WTC11 (cell line): ENCODE measurements around the gene POU4F1. TPM values are rescaled to one million over a fixed set of nuclear protein-coding genes. Genes with fewer than 3 reads are reported as not detected.

ENCODE experiments used
- ATAC-seq: fragments of 200-7000 bp; cut with Tn5 transposase; 2 replicates; pipeline ENCODE4 v1.10.0; 2021; ENCODE audit warnings: mild to moderate bottlenecking, moderate library complexity
- CTCF ChIA-PET: fragments of 300-600 bp; sonication (Branson Sonifier 250); formaldehyde crosslinking; loops from one replicate; lab custom pipeline; 2021; ENCODE audit warnings: antibody characterized with exemption; lab: Charles Lee
- POLR2A ChIA-PET: fragments of 350-600 bp; sonication (Branson Sonifier 250); formaldehyde crosslinking; loops from one replicate; lab custom pipeline; 2021; ENCODE audit warnings: antibody characterized with exemption; lab: Charles Lee
- DNase-seq: peaks from one replicate; pipeline ENCODE4 v3.0.0; 2021; ENCODE audit warnings: low spot score
- H3K27ac Mint-ChIP-seq: 2 replicates; pipeline ENCODE4 v1.8.0; 2021; ENCODE audit warnings: mixed read lengths
- H3K27me3 Mint-ChIP-seq: 2 replicates; pipeline ENCODE4 v1.8.0; 2021; ENCODE audit warnings: low read depth, mild to moderate bottlenecking, moderate library complexity, mixed read lengths
- H3K36me3 Mint-ChIP-seq: 2 replicates; pipeline ENCODE4 v1.8.0; 2021; ENCODE audit warnings: mixed read lengths
- H3K4me1 Mint-ChIP-seq: 2 replicates; pipeline ENCODE4 v1.8.0; 2022; ENCODE audit warnings: mixed read lengths
- H3K4me3 Mint-ChIP-seq: 2 replicates; pipeline ENCODE4 v1.8.0; 2021; ENCODE audit warnings: mild to moderate bottlenecking, moderate library complexity, mixed read lengths
- H3K9me3 Mint-ChIP-seq: 2 replicates; pipeline ENCODE4 v1.8.0; 2021; ENCODE audit warnings: mixed read lengths
- ATF2 ChIP-seq: sonication (generic); formaldehyde crosslinking; IDR thresholded peaks from 2 replicates; pipeline ENCODE4 v1.8.1; 2022; ENCODE audit warnings: low read depth, missing genetic modification reagents, borderline replicate concordance
- CREB1 ChIP-seq: sonication (generic); formaldehyde crosslinking; IDR thresholded peaks from 2 replicates; pipeline ENCODE4 v1.8.0; 2023; ENCODE audit warnings: mild to moderate bottlenecking, missing genetic modification reagents
- CTCF ChIP-seq: fragments of 200-600 bp; IDR thresholded peaks from 2 replicates; pipeline ENCODE4 v1.8.0; 2022; ENCODE audit warnings: antibody characterized with exemption
- FOXJ3 ChIP-seq: sonication (generic); formaldehyde crosslinking; IDR thresholded peaks from 2 replicates; pipeline ENCODE4 v1.9.0; 2021; ENCODE audit warnings: missing genetic modification reagents, mild to moderate bottlenecking, borderline replicate concordance
- JUN ChIP-seq: sonication (generic); formaldehyde crosslinking; IDR thresholded peaks from 2 replicates; pipeline ENCODE4 v1.8.0; 2023; ENCODE audit warnings: mild to moderate bottlenecking, missing genetic modification reagents
- KAT7 ChIP-seq: sonication (generic); formaldehyde crosslinking; IDR thresholded peaks from 2 replicates; pipeline ENCODE4 v1.8.1; 2023; ENCODE audit warnings: missing genetic modification reagents, mild to moderate bottlenecking, borderline replicate concordance
- NR3C1 ChIP-seq: sonication (generic); formaldehyde crosslinking; conservative IDR thresholded peaks from 2 replicates; pipeline ENCODE4 v1.8.1; 2023; ENCODE audit warnings: low read depth, mild to moderate bottlenecking, missing genetic modification reagents
- OVOL2 ChIP-seq: fragments of 250-450 bp; sonication (Bioruptor Pico); IDR thresholded peaks from 2 replicates; pipeline ENCODE4 v1.9.0; 2021; ENCODE audit warnings: mild to moderate bottlenecking, borderline replicate concordance
- RORB ChIP-seq: fragments of 250-450 bp; sonication (Bioruptor Pico); IDR thresholded peaks from 2 replicates; pipeline ENCODE4 v1.9.0; 2021; ENCODE audit warnings: mild to moderate bottlenecking
- SMAD4 ChIP-seq: sonication (generic); formaldehyde crosslinking; IDR thresholded peaks from 2 replicates; pipeline ENCODE4 v1.8.0; 2022; ENCODE audit warnings: mild to moderate bottlenecking, missing genetic modification reagents
- TP53 ChIP-seq: sonication (generic); formaldehyde crosslinking; IDR thresholded peaks from 2 replicates; pipeline ENCODE4 v1.8.1; 2023; ENCODE audit warnings: mild to moderate bottlenecking, missing genetic modification reagents
- ZNF232 ChIP-seq: sonication (generic); formaldehyde crosslinking; IDR thresholded peaks from 2 replicates; pipeline ENCODE4 v1.8.0; 2022; ENCODE audit warnings: mild to moderate bottlenecking, missing genetic modification reagents
- ZNF317 ChIP-seq: sonication (generic); formaldehyde crosslinking; IDR thresholded peaks from 2 replicates; pipeline ENCODE4 v1.8.1; 2023; ENCODE audit warnings: low read depth, mild to moderate bottlenecking, moderate library complexity, missing genetic modification reagents, borderline replicate concordance
- ZNF416 ChIP-seq: fragments of 250-450 bp; sonication (Bioruptor Pico); IDR thresholded peaks from 2 replicates; pipeline ENCODE4 v1.9.0; 2021; ENCODE audit warnings: mild to moderate bottlenecking, inconsistent platforms
- ZNF671 ChIP-seq: fragments of 250-450 bp; sonication (Bioruptor Pico); IDR thresholded peaks from 2 replicates; pipeline ENCODE4 v1.8.0; 2021; ENCODE audit warnings: mild to moderate bottlenecking
- total RNA-seq: library from RNA; stranded (reverse); gene quantifications from 3 replicates; pipeline ENCODE4 v1.2.3, GENCODE V29; 2021
- TF ChIP-seq, protein P1 (sequence below): sonication (generic); formaldehyde crosslinking; IDR thresholded peaks from 2 replicates; pipeline ENCODE4 v1.8.1; 2023; ENCODE audit warnings: mild to moderate bottlenecking, missing genetic modification reagents, moderate library complexity
- TF ChIP-seq, protein P2 (sequence below): sonication (generic); formaldehyde crosslinking; IDR thresholded peaks from 2 replicates; pipeline ENCODE4 v1.8.1; 2022; ENCODE audit warnings: low read depth, mild to moderate bottlenecking, moderate library complexity, missing genetic modification reagents, borderline replicate concordance
- TF ChIP-seq, protein P3 (sequence below): fragments of 250-450 bp; sonication (Bioruptor Pico); IDR thresholded peaks from 2 replicates; pipeline ENCODE4 v1.9.0; 2021; ENCODE audit warnings: mild to moderate bottlenecking, borderline replicate concordance
- TF ChIP-seq, protein P4 (sequence below): sonication (generic); formaldehyde crosslinking; IDR thresholded peaks from 2 replicates; pipeline ENCODE4 v1.8.0; 2023; ENCODE audit warnings: mild to moderate bottlenecking, missing genetic modification reagents
- TF ChIP-seq, protein P5 (sequence below): sonication (generic); formaldehyde crosslinking; IDR thresholded peaks from 2 replicates; pipeline ENCODE4 v1.8.1; 2023; ENCODE audit warnings: mild to moderate bottlenecking, missing genetic modification reagents

The POU4F1 gene
- total RNA-seq, 1 experiment from 2014 or later = 0.26 TPM

DNA sequence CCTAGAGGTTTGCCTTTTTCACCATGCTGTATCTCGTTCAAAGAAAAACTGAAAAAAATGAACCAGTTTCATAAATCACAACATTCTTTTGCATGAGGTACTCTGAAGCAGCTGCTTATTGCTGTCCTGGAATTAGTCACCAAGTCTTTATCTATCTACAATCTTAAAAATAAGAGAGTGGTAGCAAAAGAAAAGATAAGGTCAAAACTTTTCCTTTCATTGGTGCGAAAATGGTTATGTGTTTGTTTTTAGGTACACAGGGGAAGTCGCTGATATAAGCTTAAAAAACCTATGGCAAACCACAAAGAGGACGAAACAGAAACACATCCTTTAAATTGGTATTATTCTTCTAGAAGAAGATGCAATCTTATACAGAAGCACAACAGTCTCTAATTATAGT, 34.9 kb upstream of the POU4F1 start:
- Mint-ChIP-seq H3K4me1 (peaks cover 3% of the 10 kb centered on the region), H3K27ac (no peak overlapping the region), H3K9me3 (no peaks in the 10 kb centered on the region), H3K27me3 (no peaks in the 10 kb centered on the region)
- no peak for DNase-seq
- ChIA-PET POLR2A (no interaction called here), CTCF (interaction anchor here (1.4 kb wide), 1 partner anchor 51 kb away, joined by 4 read pairs; no protein-coding TSS in a partner anchor)
- no peak for ATAC-seq
- no peak for TF ChIP-seq CREB1 (CRISPR knock-in tag)
- TF ChIP-seq CTCF = no peak
- no peak for TF ChIP-seq OVOL2 (CRISPR knock-in tag)
- no peak for TF ChIP-seq KAT7 (CRISPR knock-in tag)
- no peak for TF ChIP-seq ZNF671
- TF ChIP-seq, all 79 proteins: peak for 0
- H3K4me3 Mint-ChIP-seq = no peak overlapping the region
- H3K36me3 Mint-ChIP-seq = peaks cover 57% of the 10 kb centered on the region

- TF ChIP-seq, protein P1, sequence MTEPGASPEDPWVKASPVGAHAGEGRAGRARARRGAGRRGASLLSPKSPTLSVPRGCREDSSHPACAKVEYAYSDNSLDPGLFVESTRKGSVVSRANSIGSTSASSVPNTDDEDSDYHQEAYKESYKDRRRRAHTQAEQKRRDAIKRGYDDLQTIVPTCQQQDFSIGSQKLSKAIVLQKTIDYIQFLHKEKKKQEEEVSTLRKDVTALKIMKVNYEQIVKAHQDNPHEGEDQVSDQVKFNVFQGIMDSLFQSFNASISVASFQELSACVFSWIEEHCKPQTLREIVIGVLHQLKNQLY (CRISPR knock-in tag) = no peak
- TF ChIP-seq FOXJ3 (CRISPR knock-in tag) (no peak), RORB (CRISPR knock-in tag) (no peak), SMAD4 (CRISPR knock-in tag) (no peak), ATF2 (CRISPR knock-in tag) (no peak), NR3C1 (CRISPR knock-in tag) (no peak), ZNF317 (CRISPR knock-in tag) (no peak), ZNF232 (no peak), TP53 (no peak), JUN (CRISPR knock-in tag) (no peak), ZNF416 (no peak)
- TF ChIP-seq, protein P2, sequence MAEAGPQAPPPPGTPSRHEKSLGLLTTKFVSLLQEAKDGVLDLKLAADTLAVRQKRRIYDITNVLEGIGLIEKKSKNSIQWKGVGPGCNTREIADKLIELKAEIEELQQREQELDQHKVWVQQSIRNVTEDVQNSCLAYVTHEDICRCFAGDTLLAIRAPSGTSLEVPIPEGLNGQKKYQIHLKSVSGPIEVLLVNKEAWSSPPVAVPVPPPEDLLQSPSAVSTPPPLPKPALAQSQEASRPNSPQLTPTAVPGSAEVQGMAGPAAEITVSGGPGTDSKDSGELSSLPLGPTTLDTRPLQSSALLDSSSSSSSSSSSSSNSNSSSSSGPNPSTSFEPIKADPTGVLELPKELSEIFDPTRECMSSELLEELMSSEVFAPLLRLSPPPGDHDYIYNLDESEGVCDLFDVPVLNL (CRISPR knock-in tag) = no peak
- TF ChIP-seq, protein P3, sequence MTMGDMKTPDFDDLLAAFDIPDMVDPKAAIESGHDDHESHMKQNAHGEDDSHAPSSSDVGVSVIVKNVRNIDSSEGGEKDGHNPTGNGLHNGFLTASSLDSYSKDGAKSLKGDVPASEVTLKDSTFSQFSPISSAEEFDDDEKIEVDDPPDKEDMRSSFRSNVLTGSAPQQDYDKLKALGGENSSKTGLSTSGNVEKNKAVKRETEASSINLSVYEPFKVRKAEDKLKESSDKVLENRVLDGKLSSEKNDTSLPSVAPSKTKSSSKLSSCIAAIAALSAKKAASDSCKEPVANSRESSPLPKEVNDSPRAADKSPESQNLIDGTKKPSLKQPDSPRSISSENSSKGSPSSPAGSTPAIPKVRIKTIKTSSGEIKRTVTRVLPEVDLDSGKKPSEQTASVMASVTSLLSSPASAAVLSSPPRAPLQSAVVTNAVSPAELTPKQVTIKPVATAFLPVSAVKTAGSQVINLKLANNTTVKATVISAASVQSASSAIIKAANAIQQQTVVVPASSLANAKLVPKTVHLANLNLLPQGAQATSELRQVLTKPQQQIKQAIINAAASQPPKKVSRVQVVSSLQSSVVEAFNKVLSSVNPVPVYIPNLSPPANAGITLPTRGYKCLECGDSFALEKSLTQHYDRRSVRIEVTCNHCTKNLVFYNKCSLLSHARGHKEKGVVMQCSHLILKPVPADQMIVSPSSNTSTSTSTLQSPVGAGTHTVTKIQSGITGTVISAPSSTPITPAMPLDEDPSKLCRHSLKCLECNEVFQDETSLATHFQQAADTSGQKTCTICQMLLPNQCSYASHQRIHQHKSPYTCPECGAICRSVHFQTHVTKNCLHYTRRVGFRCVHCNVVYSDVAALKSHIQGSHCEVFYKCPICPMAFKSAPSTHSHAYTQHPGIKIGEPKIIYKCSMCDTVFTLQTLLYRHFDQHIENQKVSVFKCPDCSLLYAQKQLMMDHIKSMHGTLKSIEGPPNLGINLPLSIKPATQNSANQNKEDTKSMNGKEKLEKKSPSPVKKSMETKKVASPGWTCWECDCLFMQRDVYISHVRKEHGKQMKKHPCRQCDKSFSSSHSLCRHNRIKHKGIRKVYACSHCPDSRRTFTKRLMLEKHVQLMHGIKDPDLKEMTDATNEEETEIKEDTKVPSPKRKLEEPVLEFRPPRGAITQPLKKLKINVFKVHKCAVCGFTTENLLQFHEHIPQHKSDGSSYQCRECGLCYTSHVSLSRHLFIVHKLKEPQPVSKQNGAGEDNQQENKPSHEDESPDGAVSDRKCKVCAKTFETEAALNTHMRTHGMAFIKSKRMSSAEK = no peak
- TF ChIP-seq, protein P4, sequence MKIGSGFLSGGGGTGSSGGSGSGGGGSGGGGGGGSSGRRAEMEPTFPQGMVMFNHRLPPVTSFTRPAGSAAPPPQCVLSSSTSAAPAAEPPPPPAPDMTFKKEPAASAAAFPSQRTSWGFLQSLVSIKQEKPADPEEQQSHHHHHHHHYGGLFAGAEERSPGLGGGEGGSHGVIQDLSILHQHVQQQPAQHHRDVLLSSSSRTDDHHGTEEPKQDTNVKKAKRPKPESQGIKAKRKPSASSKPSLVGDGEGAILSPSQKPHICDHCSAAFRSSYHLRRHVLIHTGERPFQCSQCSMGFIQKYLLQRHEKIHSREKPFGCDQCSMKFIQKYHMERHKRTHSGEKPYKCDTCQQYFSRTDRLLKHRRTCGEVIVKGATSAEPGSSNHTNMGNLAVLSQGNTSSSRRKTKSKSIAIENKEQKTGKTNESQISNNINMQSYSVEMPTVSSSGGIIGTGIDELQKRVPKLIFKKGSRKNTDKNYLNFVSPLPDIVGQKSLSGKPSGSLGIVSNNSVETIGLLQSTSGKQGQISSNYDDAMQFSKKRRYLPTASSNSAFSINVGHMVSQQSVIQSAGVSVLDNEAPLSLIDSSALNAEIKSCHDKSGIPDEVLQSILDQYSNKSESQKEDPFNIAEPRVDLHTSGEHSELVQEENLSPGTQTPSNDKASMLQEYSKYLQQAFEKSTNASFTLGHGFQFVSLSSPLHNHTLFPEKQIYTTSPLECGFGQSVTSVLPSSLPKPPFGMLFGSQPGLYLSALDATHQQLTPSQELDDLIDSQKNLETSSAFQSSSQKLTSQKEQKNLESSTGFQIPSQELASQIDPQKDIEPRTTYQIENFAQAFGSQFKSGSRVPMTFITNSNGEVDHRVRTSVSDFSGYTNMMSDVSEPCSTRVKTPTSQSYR (CRISPR knock-in tag) = no peak
- TF ChIP-seq, protein P5, sequence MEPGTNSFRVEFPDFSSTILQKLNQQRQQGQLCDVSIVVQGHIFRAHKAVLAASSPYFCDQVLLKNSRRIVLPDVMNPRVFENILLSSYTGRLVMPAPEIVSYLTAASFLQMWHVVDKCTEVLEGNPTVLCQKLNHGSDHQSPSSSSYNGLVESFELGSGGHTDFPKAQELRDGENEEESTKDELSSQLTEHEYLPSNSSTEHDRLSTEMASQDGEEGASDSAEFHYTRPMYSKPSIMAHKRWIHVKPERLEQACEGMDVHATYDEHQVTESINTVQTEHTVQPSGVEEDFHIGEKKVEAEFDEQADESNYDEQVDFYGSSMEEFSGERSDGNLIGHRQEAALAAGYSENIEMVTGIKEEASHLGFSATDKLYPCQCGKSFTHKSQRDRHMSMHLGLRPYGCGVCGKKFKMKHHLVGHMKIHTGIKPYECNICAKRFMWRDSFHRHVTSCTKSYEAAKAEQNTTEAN (CRISPR knock-in tag) = no peak
- POLR2A ChIA-PET = no interaction called here
- DNase-seq (no peak), ATAC-seq (no peak)
- Mint-ChIP-seq H3K27me3 (no peaks in the 10 kb centered on the region), H3K36me3 (peaks cover 69% of the 10 kb centered on the region), H3K9me3 (no peaks in the 10 kb centered on the region), H3K4me1 (no peaks in the 10 kb centered on the region), H3K27ac (no peak overlapping the region), H3K4me3 (no peak overlapping the region)
- CTCF ChIA-PET = no interaction called here
These were observed 33.1 kb upstream of the POU4F1 start for GRCh38 chr13:78636495-78636894.
